BJ (cell line): Measurements from ENCODE around the gene CCDC187. TPM values are rescaled to one million over a fixed set of nuclear protein-coding genes. Genes with fewer than 3 reads are reported as not detected.

Experiments
- CTCF ChIA-PET: fragments of 350-600 bp; formaldehyde crosslinking; extraction: SDS; loops from one replicate; lab custom pipeline; 2021; ENCODE audit warnings: antibody characterized with exemption, inconsistent platforms; lab: Yijun Ruan, JAX
- POLR2A ChIA-PET: fragments of 300-600 bp; sonication (Branson Sonifier 250); formaldehyde crosslinking; extraction: SDS; loops from one replicate; lab custom pipeline; 2021; ENCODE audit warnings: antibody characterized with exemption; lab: Charles Lee
- DNase-seq: peaks from one replicate; pipeline ENCODE4 v3.0.0-alpha.2; 2011; ENCODE audit warnings: low read depth
- H3K27me3 ChIP-seq: 2 replicates; pipeline ENCODE4 v1.6.0; 2011; ENCODE audit warnings: low read length; ENCODE audit not compliant: control insufficient read depth, insufficient read depth
- H3K36me3 ChIP-seq: 2 replicates; pipeline ENCODE4 v1.5.1; 2011; ENCODE audit warnings: low read length; ENCODE audit not compliant: control insufficient read depth, insufficient read depth
- H3K4me3 ChIP-seq: 2 replicates; pipeline ENCODE4 v1.5.1; 2011; ENCODE audit warnings: low read depth, mild to moderate bottlenecking, control low read depth, low read length
- CTCF ChIP-seq: IDR thresholded peaks from 2 replicates; pipeline ENCODE4 v1.5.1; 2011; ENCODE audit warnings: low read depth, mild to moderate bottlenecking, control low read depth, inconsistent platforms, low read length, moderate library complexity; ENCODE audit not compliant: insufficient read depth
- polyA plus RNA-seq: library from polyadenylated mRNA; depleted of rRNA; stranded (reverse); fragments of >200 nt; gene quantifications from 2 replicates; pipeline ENCODE4 v1.2.3, GENCODE V29; 2011

Gene CCDC187
- polyA plus RNA-seq, 1 experiment = not detected

GRCh38 chr9:136349546-136349945 lies 45.7 kb upstream of the CCDC187 start:
- no peaks in the 10 kb centered on the region for H3K27me3 ChIP-seq
- no peak for TF ChIP-seq CTCF
- peaks cover 36% of the 10 kb centered on the region for H3K36me3 ChIP-seq
- CTCF ChIA-PET = no interaction called here
- no peak for DNase-seq
- H3K4me3 ChIP-seq = no peak overlapping the region
- POLR2A ChIA-PET = no interaction called here

- Histone ChIP-seq H3K4me3 (no peak overlapping the region), H3K27me3 (no peaks in the 10 kb centered on the region), H3K36me3 (peaks cover 37% of the 10 kb centered on the region)
- TF ChIP-seq CTCF = no peak
- no peak for DNase-seq
- CTCF ChIA-PET = no interaction called here
- POLR2A ChIA-PET = no interaction called here
Observed at GRCh38 chr9:136348691-136349090, 44.8 kb upstream of the CCDC187 start.

GRCh38 chr9:136347472-136348256 lies 43.8 kb upstream of the CCDC187 start:
- TF ChIP-seq CTCF = no peak
- POLR2A ChIA-PET = no interaction called here

GRCh38 chr9:136346927-136347465 lies 43.1 kb upstream of the CCDC187 start:
- Histone ChIP-seq H3K27me3 (no peaks in the 10 kb centered on the region), H3K4me3 (no peak overlapping the region), H3K36me3 (peaks cover 40% of the 10 kb centered on the region)
- ChIA-PET POLR2A (no interaction called here), CTCF (interaction anchor here (1.6 to 3.3 kb wide), 3 partner anchors 10 to 35 kb away, joined by 5 to 42 read pairs (median 24); partner anchors contain the start of gene DNLZ)
- TF ChIP-seq CTCF = no peak
- no peak for DNase-seq

More at GRCh38 chr9:136347472-136348256, 43.8 kb upstream of the CCDC187 start:
- peaks cover 43% of the 10 kb centered on the region for H3K36me3 ChIP-seq
- no peak overlapping the region for H3K4me3 ChIP-seq
- no peaks in the 10 kb centered on the region for H3K27me3 ChIP-seq
- CTCF ChIA-PET = interaction anchor here (1.6 to 3.3 kb wide), 2 partner anchors 10 to 15 kb away, joined by 5 to 42 read pairs; partner anchors contain the start of gene DNLZ
- DNase-seq = no peak

GRCh38 chr9:136346157-136346481 lies 42.2 kb upstream of the CCDC187 start:
- Histone ChIP-seq H3K27me3 (no peaks in the 10 kb centered on the region), H3K4me3 (no peak overlapping the region), H3K36me3 (peaks cover 44% of the 10 kb centered on the region)
- ChIA-PET POLR2A (no interaction called here), CTCF (interaction anchor here (1.2 to 3.3 kb wide), 13 partner anchors 9 to 63 kb away, joined by 4 to 42 read pairs (median 7); partner anchors contain the start of genes CARD9 and DNLZ)
- TF ChIP-seq CTCF = no peak
- no peak for DNase-seq
